Mesothelial cell of epicardium (in vitro differentiated cells): Measurements from ENCODE around the gene FEM1B. TPM values are rescaled to one million over a fixed set of nuclear protein-coding genes. Genes with fewer than 3 reads are reported as not detected.

Experiments
- DNase-seq, 2 experiments: peaks; one replicate each; pipeline ENCODE4 v3.0.0; 2021; ENCODE audit warnings: low spot score in 2 of 2; ENCODE audit not compliant: unreplicated experiment in 2 of 2
- H3K27ac Mint-ChIP-seq: 2 replicates; pipeline ENCODE4 v1.8.0; 2021; ENCODE audit warnings: mixed read lengths
- H3K27me3 Mint-ChIP-seq: 2 replicates; pipeline ENCODE4 v1.8.0; 2021; ENCODE audit warnings: low read depth, mixed read lengths
- H3K36me3 Mint-ChIP-seq: 2 replicates; pipeline ENCODE4 v1.8.0; 2021; ENCODE audit warnings: mixed read lengths
- H3K4me1 Mint-ChIP-seq: 2 replicates; pipeline ENCODE4 v1.8.0; 2021; ENCODE audit warnings: mixed read lengths
- H3K4me3 Mint-ChIP-seq: 2 replicates; pipeline ENCODE4 v1.8.0; 2021; ENCODE audit warnings: mild to moderate bottlenecking, moderate library complexity, mixed read lengths
- H3K9me3 Mint-ChIP-seq: 2 replicates; pipeline ENCODE4 v1.8.0; 2021; ENCODE audit warnings: mixed read lengths
- CTCF ChIP-seq: fragments of 200-600 bp; sonication (generic); IDR thresholded peaks from one replicate; pipeline ENCODE4 v1.5.0; 2021; ENCODE audit warnings: antibody characterized with exemption; ENCODE audit not compliant: unreplicated experiment
- total RNA-seq: library from RNA; stranded (reverse); gene quantifications from 3 replicates; pipeline ENCODE4 v1.2.1, GENCODE V29; 2021

FEM1B gene
- total RNA-seq, 1 donor from 2014 or later: 54.6 TPM

- no peaks in the 10 kb centered on the region for H3K9me3 Mint-ChIP-seq
- peaks cover 3% of the 10 kb centered on the region for H3K27me3 Mint-ChIP-seq
- no peak overlapping the region for H3K27ac Mint-ChIP-seq
- no peak for TF ChIP-seq CTCF
- H3K4me3 Mint-ChIP-seq: no peak overlapping the region
- H3K36me3 Mint-ChIP-seq: no peaks in the 10 kb centered on the region
- peaks cover 29% of the 10 kb centered on the region for H3K4me1 Mint-ChIP-seq
- no peak for DNase-seq
Measured at GRCh38 chr15:68315035-68315434, 37.5 kb downstream of the FEM1B start.

GRCh38 chr15:68315495-68316031 is 38.0 kb downstream of the FEM1B start:
- no peak for DNase-seq
- no peak for TF ChIP-seq CTCF
- Mint-ChIP-seq H3K27me3 (peaks cover 3% of the 10 kb centered on the region), H3K9me3 (no peaks in the 10 kb centered on the region), H3K4me1 (peaks cover 23% of the 10 kb centered on the region), H3K27ac (no peak overlapping the region), H3K4me3 (no peak overlapping the region), H3K36me3 (no peaks in the 10 kb centered on the region)

GRCh38 chr15:68316061-68316804 is 38.7 kb downstream of the FEM1B start:
- no peak overlapping the region for H3K4me3 Mint-ChIP-seq
- no peaks in the 10 kb centered on the region for H3K9me3 Mint-ChIP-seq
- H3K27ac Mint-ChIP-seq: no peak overlapping the region
- H3K36me3 Mint-ChIP-seq: no peaks in the 10 kb centered on the region
- H3K4me1 Mint-ChIP-seq: peaks cover 19% of the 10 kb centered on the region
- peaks cover 3% of the 10 kb centered on the region for H3K27me3 Mint-ChIP-seq
- DNase-seq: no peak
- TF ChIP-seq CTCF: no peak

GRCh38 chr15:68317281-68318007 is 39.9 kb downstream of the FEM1B start:
- TF ChIP-seq CTCF: no peak
- Mint-ChIP-seq H3K9me3 (no peaks in the 10 kb centered on the region), H3K36me3 (no peaks in the 10 kb centered on the region), H3K27ac (no peak overlapping the region), H3K4me3 (no peak overlapping the region), H3K4me1 (peaks cover 19% of the 10 kb centered on the region), H3K27me3 (peaks cover 5% of the 10 kb centered on the region)
- no peak for DNase-seq

GRCh38 chr15:68318008-68318835 is 40.7 kb downstream of the FEM1B start:
- Mint-ChIP-seq H3K9me3 (no peaks in the 10 kb centered on the region), H3K4me3 (no peak overlapping the region), H3K27me3 (peaks cover 2% of the 10 kb centered on the region), H3K27ac (no peak overlapping the region), H3K4me1 (peaks cover 11% of the 10 kb centered on the region), H3K36me3 (no peaks in the 10 kb centered on the region)
- no peak for DNase-seq
- no peak for TF ChIP-seq CTCF
